ENCODE data around the gene TRIM9.

The TRIM9 gene

GRCh38 chr14:51056421-51056820 is 38.5 kb downstream of the TRIM9 start:
- Histone ChIP-seq H3K36me3 (no peaks in the 10 kb centered on the region), H3K27ac (no peak overlapping the region), H3K4me1 (ENCODE audit: control insufficient read depth in 1 of 2, insufficient read depth in 1 of 2, low read depth in 1 of 2, low read length in 1 of 2) (no peaks in the 10 kb centered on the region), H3K9me3 (no peaks in the 10 kb centered on the region), H3K27me3 (no peaks in the 10 kb centered on the region), H3K4me3 (ENCODE audit: low read depth in 1 of 2, low read length in 1 of 2) (no peak overlapping the region)
- TF ChIP-seq CTCF (IDR thresholded peaks at IDR 0.05), result no peak

- no peaks in the 10 kb centered on the region for H3K36me3 ChIP-seq
- no peaks in the 10 kb centered on the region for H3K4me1 ChIP-seq (ENCODE audit: control insufficient read depth in 1 of 2, insufficient read depth in 1 of 2, low read depth in 1 of 2, low read length in 1 of 2)
- H3K27me3 ChIP-seq, result no peaks in the 10 kb centered on the region
- H3K27ac ChIP-seq, result no peak overlapping the region
- H3K4me3 ChIP-seq (ENCODE audit: low read depth in 1 of 2, low read length in 1 of 2), result no peak overlapping the region
- TF ChIP-seq CTCF (IDR thresholded peaks at IDR 0.05), result no peak
- H3K9me3 ChIP-seq, result no peaks in the 10 kb centered on the region
Measured at GRCh38 chr14:51053157-51053556, 41.7 kb downstream of the TRIM9 start.

- Histone ChIP-seq H3K9me3 (no peaks in the 10 kb centered on the region), H3K27ac (no peak overlapping the region), H3K4me3 (ENCODE audit: low read depth in 1 of 2, low read length in 1 of 2) (no peak overlapping the region), H3K27me3 (no peaks in the 10 kb centered on the region), H3K36me3 (no peaks in the 10 kb centered on the region), H3K4me1 (ENCODE audit: control insufficient read depth in 1 of 2, insufficient read depth in 1 of 2, low read depth in 1 of 2, low read length in 1 of 2) (no peaks in the 10 kb centered on the region)
- TF ChIP-seq CTCF (IDR thresholded peaks at IDR 0.05), result no peak
Measured at GRCh38 chr14:51044961-51045360, 49.9 kb downstream of the TRIM9 start.

GRCh38 chr14:51041883-51042282 is 53.0 kb downstream of the TRIM9 start:
- no peaks in the 10 kb centered on the region for H3K36me3 ChIP-seq
- H3K4me1 ChIP-seq (ENCODE audit: control insufficient read depth in 1 of 2, insufficient read depth in 1 of 2, low read depth in 1 of 2, low read length in 1 of 2), result peaks cover 3 to 16% of the 10 kb centered on the region in 2 experiments
- no peak for TF ChIP-seq CTCF (IDR thresholded peaks at IDR 0.05)
- H3K27me3 ChIP-seq, result no peaks in the 10 kb centered on the region
- H3K4me3 ChIP-seq (ENCODE audit: low read depth in 1 of 2, low read length in 1 of 2), result no peak overlapping the region
- no peaks in the 10 kb centered on the region for H3K9me3 ChIP-seq
- no peak overlapping the region for H3K27ac ChIP-seq

- Histone ChIP-seq H3K27ac (no peak overlapping the region), H3K4me3 (ENCODE audit: low read depth in 1 of 2, low read length in 1 of 2) (no peak overlapping the region), H3K36me3 (no peaks in the 10 kb centered on the region), H3K27me3 (no peaks in the 10 kb centered on the region), H3K4me1 (ENCODE audit: control insufficient read depth in 1 of 2, insufficient read depth in 1 of 2, low read depth in 1 of 2, low read length in 1 of 2) (peaks cover 3 to 16% of the 10 kb centered on the region in 2 experiments), H3K9me3 (no peaks in the 10 kb centered on the region)
- TF ChIP-seq CTCF (IDR thresholded peaks at IDR 0.05), result no peak
Measured at GRCh38 chr14:51041108-51041531, 53.8 kb downstream of the TRIM9 start.

- Histone ChIP-seq H3K4me1 (ENCODE audit: control insufficient read depth in 1 of 2, insufficient read depth in 1 of 2, low read depth in 1 of 2, low read length in 1 of 2) (peaks cover 3 to 16% of the 10 kb centered on the region in 2 experiments), H3K9me3 (no peaks in the 10 kb centered on the region), H3K27ac (no peak overlapping the region), H3K4me3 (ENCODE audit: low read depth in 1 of 2, low read length in 1 of 2) (no peak overlapping the region), H3K36me3 (no peaks in the 10 kb centered on the region), H3K27me3 (no peaks in the 10 kb centered on the region)
- no peak for TF ChIP-seq CTCF (IDR thresholded peaks at IDR 0.05)
Measured at GRCh38 chr14:51039252-51039651, 55.7 kb downstream of the TRIM9 start.

Data from neutrophil (primary cell).